Stimulated activated CD4-positive, alpha-beta T cell treated with anti-CD3 and anti-CD28 coated beads, Interleukin-12 subunit alpha, Interleukin-12 subunit beta, amount 100 ng/mL, for 48 hours (primary cell): Measurements from ENCODE around the gene MYLK.

Experiments
- DNase-seq, 3 donors: peaks; one replicate each; pipeline ENCODE4 v3.0.0-alpha.2; 2020; ENCODE audit warnings: low read depth in 2 of 3, low spot score in 1 of 3

MYLK gene

GRCh38 chr3:123821920-123822319, 62.2 kb downstream of the MYLK start:
- no peak for DNase-seq

GRCh38 chr3:123819949-123820348, 64.2 kb downstream of the MYLK start:
- DNase-seq, result no peak

- no peak for DNase-seq
These were observed 65.2 kb downstream of the MYLK start for GRCh38 chr3:123818921-123819429.

GRCh38 chr3:123818324-123818920, 65.7 kb downstream of the MYLK start:
- no peak for DNase-seq

GRCh38 chr3:123817413-123817812, 66.7 kb downstream of the MYLK start:
- no peak for DNase-seq

GRCh38 chr3:123816673-123817207, 67.4 kb downstream of the MYLK start:
- no peak for DNase-seq

- DNase-seq, result no peak
These were observed 68.2 kb downstream of the MYLK start for GRCh38 chr3:123815981-123816380.

- DNase-seq, result no peak
These were observed 70.3 kb downstream of the MYLK start for GRCh38 chr3:123813876-123814275.

GRCh38 chr3:123809597-123809996, 74.5 kb downstream of the MYLK start:
- DNase-seq, result no peak

GRCh38 chr3:123808812-123809211, 75.3 kb downstream of the MYLK start:
- DNase-seq, result no peak

GRCh38 chr3:123807820-123808219, 76.3 kb downstream of the MYLK start:
- no peak for DNase-seq

- DNase-seq, result no peak
These were observed 78.6 kb downstream of the MYLK start for GRCh38 chr3:123805504-123805903.

- DNase-seq, result no peak
These were observed 79.0 kb downstream of the MYLK start for GRCh38 chr3:123805101-123805500.

- no peak for DNase-seq
These were observed 79.5 kb downstream of the MYLK start for GRCh38 chr3:123804676-123805075.

- no peak for DNase-seq
These were observed 80.6 kb downstream of the MYLK start for GRCh38 chr3:123803521-123803920.

GRCh38 chr3:123802007-123802625, 82.0 kb downstream of the MYLK start:
- DNase-seq, result no peak

- no peak for DNase-seq
These were observed 82.7 kb downstream of the MYLK start for GRCh38 chr3:123801474-123801873.

- DNase-seq, result no peak
These were observed 83.8 kb downstream of the MYLK start for GRCh38 chr3:123800362-123800682.

GRCh38 chr3:123799544-123800361, 84.4 kb downstream of the MYLK start:
- DNase-seq, result no peak

- DNase-seq, result no peak
These were observed 85.6 kb downstream of the MYLK start for GRCh38 chr3:123798550-123798949.

GRCh38 chr3:123795471-123796251, 88.5 kb downstream of the MYLK start:
- no peak for DNase-seq
